Esophagus squamous epithelium (tissue), 5 donors: ENCODE measurements around the gene MAP2K6. TPM values are rescaled to one million over a fixed set of nuclear protein-coding genes. Genes with fewer than 3 reads are reported as not detected.
A peak's percentile ranks its signal among the peaks of the same experiment; 100 is the strongest.

Experiments
- DNase-seq: peaks from one replicate; lab custom pipeline; 2025; lab: John Stamatoyannopoulos, UW
- H3K27ac ChIP-seq, 4 donors: fragments of 200-600 bp; sonication (generic); one replicate each; pipeline ENCODE4 v1.5.1; 2016 to 2019; ENCODE audit warnings: mild to moderate bottlenecking in 1 of 4
- H3K27me3 ChIP-seq, 4 donors: fragments of 200-600 bp; sonication (generic); 1 replicate in 3 of 4; 2 replicates in 1 of 4; pipeline versions ENCODE4 v1.5.1 to v1.6.0; 2017 to 2021; ENCODE audit warnings: antibody characterized with exemption in 1 of 4
- H3K36me3 ChIP-seq, 3 donors: fragments of 200-600 bp; sonication (generic); one replicate each; pipeline ENCODE4 v1.5.1; 2016 to 2019
- H3K4me1 ChIP-seq, 3 donors: fragments of 200-600 bp; sonication (generic); one replicate each; pipeline ENCODE4 v1.5.1; 2017 to 2019
- H3K4me3 ChIP-seq, 4 donors: fragments of 200-600 bp; sonication (generic); 1 replicate in 3 of 4; 2 replicates in 1 of 4; pipeline ENCODE4 v1.5.1; 2016 to 2019; ENCODE audit warnings: mild to moderate bottlenecking in 2 of 4, moderate library complexity in 1 of 4
- H3K9me3 ChIP-seq, 3 donors: fragments of 200-600 bp; sonication (generic); one replicate each; pipeline ENCODE4 v1.5.1; 2016 to 2019
- POLR2A ChIP-seq, 4 donors: fragments of 450-650 bp; IDR thresholded peaks; one replicate each; pipeline ENCODE4 v1.6.1; 2017; ENCODE audit warnings: antibody characterized with exemption in 4 of 4, mild to moderate bottlenecking in 4 of 4, moderate library complexity in 3 of 4
- WGBS, 2 donors: methylation state at CpG; one replicate each; pipeline ENCODE4 v1.1.5; 2018; 5-methylcytosine and 5-hydroxymethylcytosine counted together
- intact Hi-C: fragments of 100-400 bp; cut with DNase I; formaldehyde crosslinking; loops from one replicate; pipeline ENCODE4 v1.15.0; 2022
- total RNA-seq, 4 donors: library from RNA; depleted of rRNA; stranded (reverse); fragments of >200 nt; gene quantifications; one replicate each; pipeline ENCODE4 v1.1.0, GENCODE V29; 2016
- TF ChIP-seq, protein P1 (sequence below), 6 experiments: fragments of 450-650 bp in 4 of 6; fragments of 200-600 bp in 2 of 6; sonication (generic) in 2 of 6; IDR thresholded peaks; one replicate each; pipeline ENCODE4 v1.5.1; 2016 to 2019; ENCODE audit warnings: antibody characterized with exemption in 6 of 6, mild to moderate bottlenecking in 4 of 6, moderate library complexity in 4 of 6
- donor health status: DM: yes; HTN: yes; CAD: no.

MAP2K6 gene
- total RNA-seq, 4 donors from 2014 or later = 1.5 to 15.0 (median 2.5) TPM

DNA sequence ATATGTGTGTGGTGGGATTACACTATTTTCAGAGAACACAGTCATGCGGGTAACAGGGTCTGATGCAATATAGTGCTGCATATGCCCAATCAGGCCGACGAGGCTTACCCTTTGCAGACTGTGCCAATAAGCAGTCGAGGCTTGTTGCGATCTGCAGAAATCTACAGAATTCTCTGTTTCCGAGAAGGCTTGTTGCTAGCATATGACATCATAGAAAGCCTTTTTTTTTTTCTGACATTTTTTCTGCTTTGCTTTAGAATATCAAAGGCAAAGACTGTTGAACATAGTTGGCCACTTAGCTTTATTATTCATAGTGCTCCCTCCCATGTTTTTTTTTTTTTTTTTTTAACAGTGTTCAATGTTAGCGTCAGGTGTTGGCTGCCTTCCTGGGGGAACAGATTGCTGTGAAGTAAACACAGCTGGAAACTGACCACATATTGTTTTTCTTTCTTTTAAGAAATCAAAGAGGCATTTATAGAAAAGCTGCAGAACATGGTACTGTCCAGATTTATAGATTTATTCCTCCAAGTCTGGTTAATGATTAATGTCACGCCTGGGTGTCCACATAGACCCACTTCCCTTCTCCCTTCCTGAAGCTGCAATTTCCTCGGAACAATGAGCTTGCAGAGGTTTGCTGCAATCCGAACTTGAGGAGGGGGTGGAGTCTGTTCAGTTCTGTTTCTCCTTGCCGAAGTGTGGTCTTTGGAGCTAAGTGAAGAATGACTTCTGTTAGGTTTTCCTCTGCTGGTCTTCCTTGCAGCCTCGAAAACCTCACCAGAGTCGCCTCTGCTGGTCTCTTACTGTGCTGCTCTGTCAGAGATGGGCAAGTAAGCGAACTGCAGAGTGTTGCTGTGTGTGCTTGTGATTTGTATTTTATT is 87.3 kb downstream of the MAP2K6 start:
- Histone ChIP-seq H3K36me3 (no peaks in the 10 kb centered on the region), H3K4me1 (peaks cover 8 to 50% (median 21%) of the 10 kb centered on the region in 3 donors), H3K27ac (peak overlapping the region; percentile 40 to 76 (median 64)), H3K9me3 (no peaks in the 10 kb centered on the region), H3K4me3 (peak overlapping the region in 3 of 4 donors; percentile 12 to 40 (median 12)), H3K27me3 (no peaks in the 10 kb centered on the region)
- intact Hi-C loops = no loop called here
- no peak for DNase-seq
- WGBS, 2 donors = 12 to 13% methylated on average over 14 of the region's 14 CpGs
- no peak for TF ChIP-seq POLR2A (IDR thresholded peaks at IDR 0.05)
- TF ChIP-seq, protein P1, sequence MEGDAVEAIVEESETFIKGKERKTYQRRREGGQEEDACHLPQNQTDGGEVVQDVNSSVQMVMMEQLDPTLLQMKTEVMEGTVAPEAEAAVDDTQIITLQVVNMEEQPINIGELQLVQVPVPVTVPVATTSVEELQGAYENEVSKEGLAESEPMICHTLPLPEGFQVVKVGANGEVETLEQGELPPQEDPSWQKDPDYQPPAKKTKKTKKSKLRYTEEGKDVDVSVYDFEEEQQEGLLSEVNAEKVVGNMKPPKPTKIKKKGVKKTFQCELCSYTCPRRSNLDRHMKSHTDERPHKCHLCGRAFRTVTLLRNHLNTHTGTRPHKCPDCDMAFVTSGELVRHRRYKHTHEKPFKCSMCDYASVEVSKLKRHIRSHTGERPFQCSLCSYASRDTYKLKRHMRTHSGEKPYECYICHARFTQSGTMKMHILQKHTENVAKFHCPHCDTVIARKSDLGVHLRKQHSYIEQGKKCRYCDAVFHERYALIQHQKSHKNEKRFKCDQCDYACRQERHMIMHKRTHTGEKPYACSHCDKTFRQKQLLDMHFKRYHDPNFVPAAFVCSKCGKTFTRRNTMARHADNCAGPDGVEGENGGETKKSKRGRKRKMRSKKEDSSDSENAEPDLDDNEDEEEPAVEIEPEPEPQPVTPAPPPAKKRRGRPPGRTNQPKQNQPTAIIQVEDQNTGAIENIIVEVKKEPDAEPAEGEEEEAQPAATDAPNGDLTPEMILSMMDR (IDR thresholded peaks at IDR 0.05) = no peak

- no peak for TF ChIP-seq POLR2A (IDR thresholded peaks at IDR 0.05)
- TF ChIP-seq, protein P1 (IDR thresholded peaks at IDR 0.05) = no peak
- H3K27ac ChIP-seq = no peak overlapping the region
- no peaks in the 10 kb centered on the region for H3K9me3 ChIP-seq
- intact Hi-C loops = no loop called here
- whole genome bisulfite sequencing, 2 donors = 86 to 93% methylated on average over 5 of the region's 5 CpGs
- H3K4me3 ChIP-seq = no peak overlapping the region
- H3K36me3 ChIP-seq = no peaks in the 10 kb centered on the region
- peaks cover 8 to 50% (median 21%) of the 10 kb centered on the region in 3 donors for H3K4me1 ChIP-seq
- DNase-seq = no peak
- H3K27me3 ChIP-seq = no peaks in the 10 kb centered on the region
Observed at GRCh38 chr17:69503711-69504110, 89.2 kb downstream of the MAP2K6 start.

GRCh38 chr17:69505740-69506139 is 91.2 kb downstream of the MAP2K6 start:
- Histone ChIP-seq H3K27me3 (no peaks in the 10 kb centered on the region), H3K4me1 (peaks cover 7 to 40% (median 18%) of the 10 kb centered on the region in 3 donors), H3K9me3 (no peaks in the 10 kb centered on the region), H3K36me3 (no peaks in the 10 kb centered on the region), H3K4me3 (no peak overlapping the region), H3K27ac (no peak overlapping the region)
- TF ChIP-seq POLR2A (IDR thresholded peaks at IDR 0.05) = no peak
- TF ChIP-seq, protein P1 (IDR thresholded peaks at IDR 0.05) = no peak
- WGBS, 2 donors = 84 to 100% methylated on average over 2 to 3 of the region's 3 CpGs
- no peak for DNase-seq
- intact Hi-C loops = no loop called here

DNA sequence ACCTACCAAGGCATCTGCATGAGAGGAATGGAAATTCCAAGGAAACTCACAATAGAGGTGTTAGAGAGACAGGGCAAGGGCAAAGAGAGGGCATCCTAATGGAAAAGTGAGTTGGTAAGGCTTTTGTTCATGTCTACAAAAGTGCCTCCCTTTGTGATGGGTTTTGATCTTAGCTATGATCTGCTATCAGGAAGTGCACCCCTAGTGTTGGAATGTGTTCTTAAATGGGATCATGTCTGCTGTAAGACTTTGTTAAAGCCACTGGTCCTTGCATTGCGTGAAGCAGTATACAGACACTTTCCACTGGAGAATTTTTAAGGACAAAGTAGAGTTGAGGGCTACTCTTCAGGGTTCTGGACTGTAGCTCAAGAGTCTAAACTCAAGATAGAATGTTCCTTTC is 92.0 kb downstream of the MAP2K6 start:
- DNase-seq = no peak
- intact Hi-C loops = no loop called here
- H3K4me3 ChIP-seq = no peak overlapping the region
- no peaks in the 10 kb centered on the region for H3K27me3 ChIP-seq
- TF ChIP-seq, protein P1 (IDR thresholded peaks at IDR 0.05) = peak in 1 of 6 experiments; percentile 15
- TF ChIP-seq POLR2A (IDR thresholded peaks at IDR 0.05) = no peak
- H3K27ac ChIP-seq = no peak overlapping the region
- no peaks in the 10 kb centered on the region for H3K9me3 ChIP-seq
- WGBS, 2 donors = 92 to 100% methylated on average over 1 of the region's 1 CpG
- H3K4me1 ChIP-seq = peaks cover 0 to 32% (median 10%) of the 10 kb centered on the region in 3 donors
- no peaks in the 10 kb centered on the region for H3K36me3 ChIP-seq

GRCh38 chr17:69508814-69509213 is 94.3 kb downstream of the MAP2K6 start:
- Histone ChIP-seq H3K27ac (no peak overlapping the region), H3K27me3 (no peaks in the 10 kb centered on the region), H3K36me3 (no peaks in the 10 kb centered on the region), H3K4me1 (peaks cover 0 to 12% (median 0%) of the 10 kb centered on the region in 3 donors), H3K4me3 (no peak overlapping the region), H3K9me3 (no peaks in the 10 kb centered on the region)
- WGBS, 2 donors = 95 to 100% methylated on average over 1 of the region's 1 CpG
- TF ChIP-seq POLR2A (IDR thresholded peaks at IDR 0.05) = no peak
- TF ChIP-seq, protein P1 (IDR thresholded peaks at IDR 0.05) = no peak
- no peak for DNase-seq
- intact Hi-C loops = no loop called here
